Measurements from ENCODE around the gene UBALD2.

DNA sequence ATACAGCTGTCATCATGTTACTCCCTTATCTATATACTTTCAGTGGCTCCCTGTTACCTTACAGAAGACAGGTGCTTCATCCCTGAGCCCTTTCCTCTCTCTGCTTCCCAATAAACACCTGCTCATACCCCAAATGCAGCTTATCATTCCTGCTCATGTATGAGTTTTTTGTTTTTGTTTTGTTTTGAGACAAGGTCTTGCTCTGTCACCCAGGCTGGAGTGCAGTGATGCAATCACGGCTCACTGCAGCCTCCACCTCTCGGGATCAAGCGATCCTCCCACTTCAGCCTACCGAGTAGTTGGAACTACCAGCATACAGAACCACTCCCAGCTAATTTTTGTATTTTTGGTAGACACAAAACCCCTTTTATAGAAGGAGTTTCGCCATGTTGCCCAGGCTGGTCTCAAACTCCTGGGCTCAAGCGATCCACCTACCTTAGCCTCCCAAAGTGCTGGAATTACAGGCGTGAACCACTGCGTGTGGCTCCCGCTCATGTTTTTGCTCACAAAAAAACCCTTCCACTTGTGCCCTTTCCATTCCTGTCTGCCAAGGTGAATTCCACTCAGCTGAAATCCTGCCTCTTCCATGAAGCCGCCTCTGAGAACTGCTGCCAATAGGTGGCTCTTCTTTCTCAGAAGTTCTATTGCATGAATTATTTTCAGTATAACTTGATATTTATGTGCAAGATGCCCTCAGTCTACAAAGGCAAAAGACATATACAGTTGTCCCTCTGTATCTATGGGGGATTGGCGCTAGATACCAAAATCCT lies 16.9 kb upstream of the UBALD2 start:
- TF ChIP-seq, protein P1, sequence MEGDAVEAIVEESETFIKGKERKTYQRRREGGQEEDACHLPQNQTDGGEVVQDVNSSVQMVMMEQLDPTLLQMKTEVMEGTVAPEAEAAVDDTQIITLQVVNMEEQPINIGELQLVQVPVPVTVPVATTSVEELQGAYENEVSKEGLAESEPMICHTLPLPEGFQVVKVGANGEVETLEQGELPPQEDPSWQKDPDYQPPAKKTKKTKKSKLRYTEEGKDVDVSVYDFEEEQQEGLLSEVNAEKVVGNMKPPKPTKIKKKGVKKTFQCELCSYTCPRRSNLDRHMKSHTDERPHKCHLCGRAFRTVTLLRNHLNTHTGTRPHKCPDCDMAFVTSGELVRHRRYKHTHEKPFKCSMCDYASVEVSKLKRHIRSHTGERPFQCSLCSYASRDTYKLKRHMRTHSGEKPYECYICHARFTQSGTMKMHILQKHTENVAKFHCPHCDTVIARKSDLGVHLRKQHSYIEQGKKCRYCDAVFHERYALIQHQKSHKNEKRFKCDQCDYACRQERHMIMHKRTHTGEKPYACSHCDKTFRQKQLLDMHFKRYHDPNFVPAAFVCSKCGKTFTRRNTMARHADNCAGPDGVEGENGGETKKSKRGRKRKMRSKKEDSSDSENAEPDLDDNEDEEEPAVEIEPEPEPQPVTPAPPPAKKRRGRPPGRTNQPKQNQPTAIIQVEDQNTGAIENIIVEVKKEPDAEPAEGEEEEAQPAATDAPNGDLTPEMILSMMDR (IDR thresholded peaks at IDR 0.05) = no peak
- TF ChIP-seq NR2C2 (CRISPR knock-in tag; IDR thresholded peaks at IDR 0.05) = no peak
- TF ChIP-seq ZNF121 (CRISPR knock-in tag; IDR thresholded peaks at IDR 0.05) = no peak
- TF ChIP-seq, protein P2, sequence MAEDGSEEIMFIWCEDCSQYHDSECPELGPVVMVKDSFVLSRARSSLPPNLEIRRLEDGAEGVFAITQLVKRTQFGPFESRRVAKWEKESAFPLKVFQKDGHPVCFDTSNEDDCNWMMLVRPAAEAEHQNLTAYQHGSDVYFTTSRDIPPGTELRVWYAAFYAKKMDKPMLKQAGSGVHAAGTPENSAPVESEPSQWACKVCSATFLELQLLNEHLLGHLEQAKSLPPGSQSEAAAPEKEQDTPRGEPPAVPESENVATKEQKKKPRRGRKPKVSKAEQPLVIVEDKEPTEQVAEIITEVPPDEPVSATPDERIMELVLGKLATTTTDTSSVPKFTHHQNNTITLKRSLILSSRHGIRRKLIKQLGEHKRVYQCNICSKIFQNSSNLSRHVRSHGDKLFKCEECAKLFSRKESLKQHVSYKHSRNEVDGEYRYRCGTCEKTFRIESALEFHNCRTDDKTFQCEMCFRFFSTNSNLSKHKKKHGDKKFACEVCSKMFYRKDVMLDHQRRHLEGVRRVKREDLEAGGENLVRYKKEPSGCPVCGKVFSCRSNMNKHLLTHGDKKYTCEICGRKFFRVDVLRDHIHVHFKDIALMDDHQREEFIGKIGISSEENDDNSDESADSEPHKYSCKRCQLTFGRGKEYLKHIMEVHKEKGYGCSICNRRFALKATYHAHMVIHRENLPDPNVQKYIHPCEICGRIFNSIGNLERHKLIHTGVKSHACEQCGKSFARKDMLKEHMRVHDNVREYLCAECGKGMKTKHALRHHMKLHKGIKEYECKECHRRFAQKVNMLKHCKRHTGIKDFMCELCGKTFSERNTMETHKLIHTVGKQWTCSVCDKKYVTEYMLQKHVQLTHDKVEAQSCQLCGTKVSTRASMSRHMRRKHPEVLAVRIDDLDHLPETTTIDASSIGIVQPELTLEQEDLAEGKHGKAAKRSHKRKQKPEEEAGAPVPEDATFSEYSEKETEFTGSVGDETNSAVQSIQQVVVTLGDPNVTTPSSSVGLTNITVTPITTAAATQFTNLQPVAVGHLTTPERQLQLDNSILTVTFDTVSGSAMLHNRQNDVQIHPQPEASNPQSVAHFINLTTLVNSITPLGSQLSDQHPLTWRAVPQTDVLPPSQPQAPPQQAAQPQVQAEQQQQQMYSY (CRISPR knock-in tag; IDR thresholded peaks at IDR 0.05) = no peak
- TF ChIP-seq, protein P3, sequence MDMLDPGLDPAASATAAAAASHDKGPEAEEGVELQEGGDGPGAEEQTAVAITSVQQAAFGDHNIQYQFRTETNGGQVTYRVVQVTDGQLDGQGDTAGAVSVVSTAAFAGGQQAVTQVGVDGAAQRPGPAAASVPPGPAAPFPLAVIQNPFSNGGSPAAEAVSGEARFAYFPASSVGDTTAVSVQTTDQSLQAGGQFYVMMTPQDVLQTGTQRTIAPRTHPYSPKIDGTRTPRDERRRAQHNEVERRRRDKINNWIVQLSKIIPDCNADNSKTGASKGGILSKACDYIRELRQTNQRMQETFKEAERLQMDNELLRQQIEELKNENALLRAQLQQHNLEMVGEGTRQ (CRISPR knock-in tag; IDR thresholded peaks at IDR 0.05) = no peak
- TF ChIP-seq, protein P4, sequence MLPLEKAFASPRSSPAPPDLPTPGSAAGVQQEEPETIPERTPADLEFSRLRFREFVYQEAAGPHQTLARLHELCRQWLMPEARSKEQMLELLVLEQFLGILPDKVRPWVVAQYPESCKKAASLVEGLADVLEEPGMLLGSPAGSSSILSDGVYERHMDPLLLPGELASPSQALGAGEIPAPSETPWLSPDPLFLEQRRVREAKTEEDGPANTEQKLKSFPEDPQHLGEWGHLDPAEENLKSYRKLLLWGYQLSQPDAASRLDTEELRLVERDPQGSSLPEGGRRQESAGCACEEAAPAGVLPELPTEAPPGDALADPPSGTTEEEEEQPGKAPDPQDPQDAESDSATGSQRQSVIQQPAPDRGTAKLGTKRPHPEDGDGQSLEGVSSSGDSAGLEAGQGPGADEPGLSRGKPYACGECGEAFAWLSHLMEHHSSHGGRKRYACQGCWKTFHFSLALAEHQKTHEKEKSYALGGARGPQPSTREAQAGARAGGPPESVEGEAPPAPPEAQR (CRISPR knock-in tag; IDR thresholded peaks at IDR 0.05) = no peak
- no peak for TF ChIP-seq NFYB (CRISPR knock-in tag; conservative IDR thresholded peaks at IDR 0.05; ENCODE audit: low read depth)
